Testis (tissue), 2 donors: ENCODE measurements around the gene CIBAR2.

Source experiments
- POLR2A ChIP-seq: fragments of 450-650 bp; IDR thresholded peaks from one replicate; pipeline ENCODE4 v1.6.1; 2017; ENCODE audit warnings: antibody characterized with exemption, mild to moderate bottlenecking, moderate library complexity
- TF ChIP-seq, protein P1 (sequence below), 3 experiments: fragments of 450-650 bp in 2 of 3; fragments of 200-600 bp in 1 of 3; sonication (generic) in 1 of 3; IDR thresholded peaks; one replicate each; pipeline ENCODE4 v1.5.1; 2016 to 2019; ENCODE audit warnings: antibody characterized with exemption in 3 of 3, mild to moderate bottlenecking in 2 of 3, moderate library complexity in 1 of 3

DNA sequence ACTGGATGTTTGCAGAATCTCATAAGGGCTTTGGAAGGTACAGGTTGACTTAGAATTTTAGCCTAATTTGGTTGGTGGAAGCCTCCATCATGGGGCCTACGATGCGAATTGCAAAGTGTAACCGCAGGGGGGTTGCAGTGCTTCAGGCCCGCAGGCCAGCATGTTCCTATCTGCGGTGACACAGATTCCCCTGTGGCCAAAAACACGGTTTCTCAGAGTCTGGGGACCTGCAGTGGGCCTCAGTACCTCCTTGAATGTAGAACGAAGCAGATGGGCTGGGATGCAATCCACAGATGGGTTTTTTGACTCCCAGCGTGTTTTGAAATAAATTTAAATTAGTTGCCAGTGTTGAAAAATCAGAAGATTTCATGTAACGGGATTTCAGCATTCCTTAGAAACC lies 49.9 kb downstream of the CIBAR2 start:
- TF ChIP-seq, protein P1, sequence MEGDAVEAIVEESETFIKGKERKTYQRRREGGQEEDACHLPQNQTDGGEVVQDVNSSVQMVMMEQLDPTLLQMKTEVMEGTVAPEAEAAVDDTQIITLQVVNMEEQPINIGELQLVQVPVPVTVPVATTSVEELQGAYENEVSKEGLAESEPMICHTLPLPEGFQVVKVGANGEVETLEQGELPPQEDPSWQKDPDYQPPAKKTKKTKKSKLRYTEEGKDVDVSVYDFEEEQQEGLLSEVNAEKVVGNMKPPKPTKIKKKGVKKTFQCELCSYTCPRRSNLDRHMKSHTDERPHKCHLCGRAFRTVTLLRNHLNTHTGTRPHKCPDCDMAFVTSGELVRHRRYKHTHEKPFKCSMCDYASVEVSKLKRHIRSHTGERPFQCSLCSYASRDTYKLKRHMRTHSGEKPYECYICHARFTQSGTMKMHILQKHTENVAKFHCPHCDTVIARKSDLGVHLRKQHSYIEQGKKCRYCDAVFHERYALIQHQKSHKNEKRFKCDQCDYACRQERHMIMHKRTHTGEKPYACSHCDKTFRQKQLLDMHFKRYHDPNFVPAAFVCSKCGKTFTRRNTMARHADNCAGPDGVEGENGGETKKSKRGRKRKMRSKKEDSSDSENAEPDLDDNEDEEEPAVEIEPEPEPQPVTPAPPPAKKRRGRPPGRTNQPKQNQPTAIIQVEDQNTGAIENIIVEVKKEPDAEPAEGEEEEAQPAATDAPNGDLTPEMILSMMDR (IDR thresholded peaks at IDR 0.05) = no peak
- no peak for TF ChIP-seq POLR2A
